ENCODE data around the gene RXFP4.

DNA sequence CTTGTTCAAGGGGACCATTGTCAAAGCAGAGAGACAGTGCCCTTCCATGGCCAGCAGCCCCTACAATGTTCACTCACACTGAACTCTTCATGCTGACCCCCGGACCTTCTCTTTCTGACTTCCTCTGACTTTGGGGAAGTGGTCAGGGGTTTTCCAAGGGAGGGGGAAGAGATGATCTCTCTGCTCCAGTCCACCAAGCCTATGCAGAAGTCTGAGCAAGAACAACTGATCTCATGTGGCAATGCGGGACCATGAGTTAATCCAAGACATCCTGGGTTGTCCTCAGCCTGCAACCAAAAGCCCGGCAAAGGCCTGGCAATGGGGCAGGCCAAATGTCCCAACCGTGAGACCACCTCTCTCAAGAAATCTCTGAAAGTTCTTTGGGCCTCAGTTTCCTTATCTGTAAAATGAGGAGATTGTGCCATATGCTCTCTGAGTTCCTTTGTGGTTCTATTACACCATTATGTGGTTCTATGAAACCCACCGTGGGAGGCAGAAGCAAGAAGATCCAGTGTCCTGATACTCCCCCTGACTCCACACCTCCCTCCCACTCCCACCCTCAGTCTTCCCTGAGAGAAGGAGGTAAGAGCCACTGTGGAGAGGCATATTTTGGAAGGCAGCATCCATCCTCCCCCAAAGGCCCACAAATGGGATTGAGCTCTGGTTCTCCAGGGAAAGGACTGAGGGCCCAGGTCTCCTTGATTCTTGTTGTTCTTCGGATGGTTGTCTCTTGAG is 48.7 kb downstream of the RXFP4 start:
- TF ChIP-seq, protein P1, sequence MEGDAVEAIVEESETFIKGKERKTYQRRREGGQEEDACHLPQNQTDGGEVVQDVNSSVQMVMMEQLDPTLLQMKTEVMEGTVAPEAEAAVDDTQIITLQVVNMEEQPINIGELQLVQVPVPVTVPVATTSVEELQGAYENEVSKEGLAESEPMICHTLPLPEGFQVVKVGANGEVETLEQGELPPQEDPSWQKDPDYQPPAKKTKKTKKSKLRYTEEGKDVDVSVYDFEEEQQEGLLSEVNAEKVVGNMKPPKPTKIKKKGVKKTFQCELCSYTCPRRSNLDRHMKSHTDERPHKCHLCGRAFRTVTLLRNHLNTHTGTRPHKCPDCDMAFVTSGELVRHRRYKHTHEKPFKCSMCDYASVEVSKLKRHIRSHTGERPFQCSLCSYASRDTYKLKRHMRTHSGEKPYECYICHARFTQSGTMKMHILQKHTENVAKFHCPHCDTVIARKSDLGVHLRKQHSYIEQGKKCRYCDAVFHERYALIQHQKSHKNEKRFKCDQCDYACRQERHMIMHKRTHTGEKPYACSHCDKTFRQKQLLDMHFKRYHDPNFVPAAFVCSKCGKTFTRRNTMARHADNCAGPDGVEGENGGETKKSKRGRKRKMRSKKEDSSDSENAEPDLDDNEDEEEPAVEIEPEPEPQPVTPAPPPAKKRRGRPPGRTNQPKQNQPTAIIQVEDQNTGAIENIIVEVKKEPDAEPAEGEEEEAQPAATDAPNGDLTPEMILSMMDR (conservative IDR thresholded peaks at IDR 0.05) = no peak
- TF ChIP-seq ZFX (IDR thresholded peaks at IDR 0.05) = no peak
